ENCODE measurements around the gene UBE2E3. TPM values are rescaled to one million over a fixed set of nuclear protein-coding genes. Genes with fewer than 3 reads are reported as not detected.

UBE2E3 gene
- total and polyA plus RNA-seq, 2 experiments from 2014 or later = 111 to 112 TPM

- no peak for ATAC-seq
- Histone ChIP-seq H3K27ac (ENCODE audit: low read depth) (no peak overlapping the region), H3F3A (replicated peaks; ENCODE audit: low read depth) (no peaks in the 10 kb centered on the region), H4K20me1 (replicated peaks; ENCODE audit: insufficient read depth) (no peaks in the 10 kb centered on the region), H3K79me2 (replicated peaks; ENCODE audit: insufficient read depth) (no peaks in the 10 kb centered on the region), H2AFZ (no peak overlapping the region), H3K4me3 (no peak overlapping the region), H3K4me1 (ENCODE audit: insufficient read depth) (peaks cover 22% of the 10 kb centered on the region), H3K9me2 (ENCODE audit: insufficient read depth) (no peaks in the 10 kb centered on the region), H3K4me2 (no peak overlapping the region), H3K27me3 (ENCODE audit: insufficient read depth) (no peaks in the 10 kb centered on the region), H3K36me3 (ENCODE audit: insufficient read depth) (no peaks in the 10 kb centered on the region)
- peaks cover 25% of the 10 kb centered on the region for H3K4me1 Mint-ChIP-seq
- DNase-seq (ENCODE audit: low spot score) = no peak
- H3K27ac Mint-ChIP-seq = 0 out of 2 replicates have a peak overlapping the region, but pooled peaks have one; percentile 58
- H3K9me3 Mint-ChIP-seq = no peaks in the 10 kb centered on the region; the same call in 2 of the 3 replicates
- no peak overlapping the region for H3K4me3 Mint-ChIP-seq
- H3K27me3 Mint-ChIP-seq (ENCODE audit: insufficient read depth, low read depth, poor library complexity) = peaks cover 2% of the 10 kb centered on the region
- TF ChIP-seq REST (IDR thresholded peaks at IDR 0.05; ENCODE audit: unreplicated experiment) (no peak), ZNF462 (CRISPR knock-in tag; IDR thresholded peaks at IDR 0.05) (no peak), NANOG (IDR thresholded peaks at IDR 0.05; ENCODE audit: borderline replicate concordance) (no peak), EZH2phosphoT487 (IDR thresholded peaks at IDR 0.05; ENCODE audit: unreplicated experiment) (no peak), ZNF331 (CRISPR knock-in tag; IDR thresholded peaks at IDR 0.05; ENCODE audit: low read depth) (no peak), STAT1 (IDR thresholded peaks at IDR 0.05; ENCODE audit: unreplicated experiment) (no peak), CTCF (conservative IDR thresholded peaks at IDR 0.05; ENCODE audit: low read depth in 2 of 2) (no peak), CREB1 (CRISPR knock-in tag; IDR thresholded peaks at IDR 0.05; ENCODE audit: low read depth) (no peak), EZH2 (IDR thresholded peaks at IDR 0.05; ENCODE audit: low read depth, unreplicated experiment) (no peak), POLR2AphosphoS5 (IDR thresholded peaks at IDR 0.05; ENCODE audit: low read depth) (no peak), JUNB (IDR thresholded peaks at IDR 0.05; ENCODE audit: unreplicated experiment) (no peak), ZNF114 (CRISPR knock-in tag; IDR thresholded peaks at IDR 0.05) (no peak), ETS1 (IDR thresholded peaks at IDR 0.05) (no peak)
- H3K36me3 Mint-ChIP-seq (ENCODE audit: low read depth) = no peaks in the 10 kb centered on the region
These were observed 125.2 kb downstream of the UBE2E3 start for GRCh38 chr2:181105562-181105961.

Data from GM23338 (cell line).